Dedifferentiated amniotic fluid mesenchymal stem cell (primary cell): Measurements from ENCODE around the gene RNF220.

Source experiments
- DNase-seq: peaks from one replicate; pipeline ENCODE4 v3.0.0-alpha.2; 2016; ENCODE audit errors: extremely low spot score

The RNF220 gene

GRCh38 chr1:44405031-44405797 is at the start of gene RNF220:
Gene RNF220, plus strand, starts transcription at chr1:44405255.
- peak; percentile 88 for DNase-seq

- DNase-seq, result no peak
These were observed 49.3 kb upstream of the RNF220 start for GRCh38 chr1:44355582-44356305.

GRCh38 chr1:44357710-44358109 is 47.3 kb upstream of the RNF220 start:
- DNase-seq, result no peak

GRCh38 chr1:44359234-44359935 is 45.7 kb upstream of the RNF220 start:
- no peak for DNase-seq

GRCh38 chr1:44361478-44361877 is 43.6 kb upstream of the RNF220 start:
- DNase-seq, result no peak

GRCh38 chr1:44366371-44366975 is 38.6 kb upstream of the RNF220 start:
- no peak for DNase-seq

GRCh38 chr1:44367944-44368343 is 37.1 kb upstream of the RNF220 start:
- no peak for DNase-seq

- DNase-seq, result no peak
These were observed 36.4 kb upstream of the RNF220 start for GRCh38 chr1:44368471-44369151.

- no peak for DNase-seq
These were observed 33.8 kb upstream of the RNF220 start for GRCh38 chr1:44371206-44371605.

GRCh38 chr1:44375547-44375946 is 29.5 kb upstream of the RNF220 start:
- no peak for DNase-seq

GRCh38 chr1:44377925-44378784 is 26.9 kb upstream of the RNF220 start:
- peak; percentile 62 for DNase-seq

GRCh38 chr1:44380666-44381177 is 24.3 kb upstream of the RNF220 start:
- no peak for DNase-seq

- no peak for DNase-seq
These were observed 16.5 kb upstream of the RNF220 start for GRCh38 chr1:44388551-44388950.

GRCh38 chr1:44389437-44389836 is 15.6 kb upstream of the RNF220 start:
- no peak for DNase-seq

- DNase-seq, result peak; percentile 91
These were observed 14.8 kb upstream of the RNF220 start for GRCh38 chr1:44390277-44390676.

GRCh38 chr1:44401256-44402228 is 3.5 kb upstream of the RNF220 start:
- DNase-seq, result no peak

- DNase-seq, result no peak
These were observed 1.0 kb downstream of the RNF220 start for GRCh38 chr1:44405798-44406736.
